ENCODE data around the gene PTPRN2.

Gene PTPRN2

GRCh38 chr7:158084555-158084954, 503.1 kb downstream of the PTPRN2 start:
- DNase-seq (ENCODE audit: low spot score) = no peak
- in situ Hi-C loops (cut with MboI; ENCODE audit: low pct_unique_long_range_greater_than_20kb, low sequenced_read_pairs, unreplicated experiment) = no loop called here
- TF ChIP-seq, protein P1, sequence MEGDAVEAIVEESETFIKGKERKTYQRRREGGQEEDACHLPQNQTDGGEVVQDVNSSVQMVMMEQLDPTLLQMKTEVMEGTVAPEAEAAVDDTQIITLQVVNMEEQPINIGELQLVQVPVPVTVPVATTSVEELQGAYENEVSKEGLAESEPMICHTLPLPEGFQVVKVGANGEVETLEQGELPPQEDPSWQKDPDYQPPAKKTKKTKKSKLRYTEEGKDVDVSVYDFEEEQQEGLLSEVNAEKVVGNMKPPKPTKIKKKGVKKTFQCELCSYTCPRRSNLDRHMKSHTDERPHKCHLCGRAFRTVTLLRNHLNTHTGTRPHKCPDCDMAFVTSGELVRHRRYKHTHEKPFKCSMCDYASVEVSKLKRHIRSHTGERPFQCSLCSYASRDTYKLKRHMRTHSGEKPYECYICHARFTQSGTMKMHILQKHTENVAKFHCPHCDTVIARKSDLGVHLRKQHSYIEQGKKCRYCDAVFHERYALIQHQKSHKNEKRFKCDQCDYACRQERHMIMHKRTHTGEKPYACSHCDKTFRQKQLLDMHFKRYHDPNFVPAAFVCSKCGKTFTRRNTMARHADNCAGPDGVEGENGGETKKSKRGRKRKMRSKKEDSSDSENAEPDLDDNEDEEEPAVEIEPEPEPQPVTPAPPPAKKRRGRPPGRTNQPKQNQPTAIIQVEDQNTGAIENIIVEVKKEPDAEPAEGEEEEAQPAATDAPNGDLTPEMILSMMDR (IDR thresholded peaks at IDR 0.05; ENCODE audit: extremely low read depth, insufficient read depth, missing control alignments) = no peak

- in situ Hi-C loops (cut with MboI; ENCODE audit: low pct_unique_long_range_greater_than_20kb, low sequenced_read_pairs, unreplicated experiment) = no loop called here
- no peak for DNase-seq (ENCODE audit: low spot score)
- TF ChIP-seq, protein P1 (IDR thresholded peaks at IDR 0.05; ENCODE audit: extremely low read depth, insufficient read depth, missing control alignments) = no peak
Measured at GRCh38 chr7:158083526-158084310, 503.9 kb downstream of the PTPRN2 start.

GRCh38 chr7:158082761-158083160, 504.9 kb downstream of the PTPRN2 start:
- DNase-seq (ENCODE audit: low spot score) = no peak
- in situ Hi-C loops (cut with MboI; ENCODE audit: low pct_unique_long_range_greater_than_20kb, low sequenced_read_pairs, unreplicated experiment) = no loop called here
- TF ChIP-seq, protein P1 (IDR thresholded peaks at IDR 0.05; ENCODE audit: extremely low read depth, insufficient read depth, missing control alignments) = no peak

- TF ChIP-seq, protein P1 (IDR thresholded peaks at IDR 0.05; ENCODE audit: extremely low read depth, insufficient read depth, missing control alignments) = no peak
- in situ Hi-C loops (cut with MboI; ENCODE audit: low pct_unique_long_range_greater_than_20kb, low sequenced_read_pairs, unreplicated experiment) = no loop called here
- no peak for DNase-seq (ENCODE audit: low spot score)
Measured at GRCh38 chr7:158080899-158081445, 506.7 kb downstream of the PTPRN2 start.

DNA sequence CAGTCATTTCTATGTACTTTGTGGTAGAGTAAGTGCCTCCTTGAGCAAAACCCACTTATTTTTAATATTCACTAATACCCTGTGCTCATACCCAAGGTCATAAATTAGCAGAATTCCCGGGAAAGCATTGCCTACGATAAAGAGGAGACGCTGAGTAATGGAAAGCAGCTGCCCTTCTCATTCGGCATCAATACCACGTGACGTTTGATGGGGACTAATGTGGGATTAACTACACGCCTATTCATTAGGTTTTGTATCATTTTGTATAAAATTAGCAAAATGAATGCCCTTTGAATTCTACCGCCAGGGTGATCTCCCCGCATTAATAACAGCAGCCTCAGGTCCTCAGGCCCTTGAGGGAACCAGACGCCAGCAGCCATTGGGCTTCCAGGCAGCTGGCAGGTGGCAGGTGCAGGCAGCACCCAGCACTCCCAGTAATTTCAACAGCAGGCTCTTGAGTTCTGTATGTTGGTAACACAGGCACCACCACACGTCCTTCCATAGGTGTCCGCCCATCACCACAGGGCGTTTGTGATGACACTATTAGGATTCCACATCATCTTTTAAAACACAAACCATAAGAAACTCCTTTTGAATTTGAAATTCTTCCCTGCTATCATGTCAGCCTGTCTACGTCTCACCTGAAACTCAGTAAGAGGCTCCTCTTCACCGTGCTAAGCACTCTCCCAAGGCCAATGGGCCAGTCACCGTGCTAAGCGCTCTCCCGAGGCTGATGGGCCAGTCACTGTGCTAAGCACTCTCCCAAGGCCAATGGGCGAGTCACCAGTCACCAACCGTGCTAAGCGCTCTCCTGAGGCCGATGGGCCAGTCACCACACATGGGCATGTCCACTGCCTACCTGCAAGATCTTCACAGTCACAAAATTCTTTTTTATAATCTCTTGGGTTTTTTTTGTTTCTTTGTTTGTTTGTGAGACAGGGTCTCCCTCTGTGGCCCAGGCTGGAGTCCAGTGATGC, 509.4 kb downstream of the PTPRN2 start:
- in situ Hi-C loops (cut with MboI; ENCODE audit: low pct_unique_long_range_greater_than_20kb, low sequenced_read_pairs, unreplicated experiment) = no loop called here
- TF ChIP-seq, protein P1 (IDR thresholded peaks at IDR 0.05; ENCODE audit: extremely low read depth, insufficient read depth, missing control alignments) = no peak
- no peak for DNase-seq (ENCODE audit: low spot score)

DNA sequence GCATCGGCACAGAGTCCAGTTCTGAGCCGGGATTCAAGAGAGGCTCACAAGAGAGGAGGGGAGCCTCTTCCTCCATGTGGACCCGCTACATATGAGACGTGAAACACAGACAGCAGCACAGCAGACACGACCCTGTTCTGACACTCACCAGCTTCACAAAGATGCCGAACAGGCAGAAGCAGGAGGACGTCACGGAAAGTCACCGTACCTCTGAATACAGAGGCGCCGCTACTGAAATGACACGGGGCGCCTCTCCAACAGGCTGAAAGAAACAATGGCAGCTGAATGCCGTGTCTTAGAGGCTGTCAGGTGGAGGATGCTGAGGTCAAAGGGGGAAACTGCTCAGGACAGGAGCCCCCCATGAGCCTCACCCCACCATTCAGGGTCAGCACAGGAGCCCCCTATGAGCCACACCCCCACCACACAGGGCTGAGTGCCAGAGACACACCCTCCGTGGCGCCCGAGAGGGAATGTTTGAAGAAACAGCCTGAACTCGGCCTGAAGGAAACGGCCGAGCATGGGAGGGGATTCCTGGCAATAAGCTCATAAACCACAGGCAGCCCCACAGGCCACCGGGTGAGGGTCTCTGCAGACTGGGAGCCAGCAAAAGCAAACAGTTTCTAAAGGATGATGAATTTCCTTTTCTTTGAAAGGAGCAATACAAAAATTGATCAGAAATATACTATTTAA, 510.3 kb downstream of the PTPRN2 start:
- no peak for DNase-seq (ENCODE audit: low spot score)
- TF ChIP-seq, protein P1 (IDR thresholded peaks at IDR 0.05; ENCODE audit: extremely low read depth, insufficient read depth, missing control alignments) = no peak
- in situ Hi-C loops (cut with MboI; ENCODE audit: low pct_unique_long_range_greater_than_20kb, low sequenced_read_pairs, unreplicated experiment) = no loop called here
